Measurements from ENCODE around the gene C5.

The C5 gene

GRCh38 chr9:120934281-120934680 lies 115.8 kb downstream of the C5 start:
- H3K27ac ChIP-seq (ENCODE audit: low read depth, low read length): peak overlapping the region; percentile 91
- H3K4me1 ChIP-seq (ENCODE audit: control insufficient read depth, insufficient read depth, low read length): peaks cover 35% of the 10 kb centered on the region
- H3K4me3 ChIP-seq (ENCODE audit: low read length): no peak overlapping the region
- no peak overlapping the region for H3K9ac ChIP-seq (ENCODE audit: low read length)
- no peaks in the 10 kb centered on the region for H3K36me3 ChIP-seq (ENCODE audit: control insufficient read depth, insufficient read depth, low read length)
- H3K27me3 ChIP-seq (ENCODE audit: control insufficient read depth, insufficient read depth, low read length): no peaks in the 10 kb centered on the region

- no peaks in the 10 kb centered on the region for H3K27me3 ChIP-seq (ENCODE audit: control insufficient read depth, insufficient read depth, low read length)
- peaks cover 37% of the 10 kb centered on the region for H3K4me1 ChIP-seq (ENCODE audit: control insufficient read depth, insufficient read depth, low read length)
- H3K36me3 ChIP-seq (ENCODE audit: control insufficient read depth, insufficient read depth, low read length): no peaks in the 10 kb centered on the region
- H3K9ac ChIP-seq (ENCODE audit: low read length): no peak overlapping the region
- no peak overlapping the region for H3K27ac ChIP-seq (ENCODE audit: low read depth, low read length)
- no peak overlapping the region for H3K4me3 ChIP-seq (ENCODE audit: low read length)
Observed at GRCh38 chr9:120933310-120934055, 116.6 kb downstream of the C5 start.

GRCh38 chr9:120932086-120932823 lies 117.8 kb downstream of the C5 start:
- Histone ChIP-seq H3K27me3 (ENCODE audit: control insufficient read depth, insufficient read depth, low read length) (no peaks in the 10 kb centered on the region), H3K4me1 (ENCODE audit: control insufficient read depth, insufficient read depth, low read length) (peaks cover 37% of the 10 kb centered on the region), H3K36me3 (ENCODE audit: control insufficient read depth, insufficient read depth, low read length) (no peaks in the 10 kb centered on the region), H3K9ac (ENCODE audit: low read length) (no peak overlapping the region), H3K27ac (ENCODE audit: low read depth, low read length) (peak overlapping the region; percentile 38), H3K4me3 (ENCODE audit: low read length) (no peak overlapping the region)

GRCh38 chr9:120931231-120932085 lies 118.6 kb downstream of the C5 start:
- H3K4me1 ChIP-seq (ENCODE audit: control insufficient read depth, insufficient read depth, low read length): peaks cover 33% of the 10 kb centered on the region
- H3K27me3 ChIP-seq (ENCODE audit: control insufficient read depth, insufficient read depth, low read length): no peaks in the 10 kb centered on the region
- no peak overlapping the region for H3K9ac ChIP-seq (ENCODE audit: low read length)
- peak overlapping the region; percentile 38 for H3K27ac ChIP-seq (ENCODE audit: low read depth, low read length)
- H3K36me3 ChIP-seq (ENCODE audit: control insufficient read depth, insufficient read depth, low read length): no peaks in the 10 kb centered on the region
- no peak overlapping the region for H3K4me3 ChIP-seq (ENCODE audit: low read length)

GRCh38 chr9:120929229-120929791 lies 120.8 kb downstream of the C5 start:
- Histone ChIP-seq H3K4me1 (ENCODE audit: control insufficient read depth, insufficient read depth, low read length) (peaks cover 12% of the 10 kb centered on the region), H3K27me3 (ENCODE audit: control insufficient read depth, insufficient read depth, low read length) (no peaks in the 10 kb centered on the region)

GRCh38 chr9:120928483-120929228 lies 121.4 kb downstream of the C5 start:
- no peaks in the 10 kb centered on the region for H3K27me3 ChIP-seq (ENCODE audit: control insufficient read depth, insufficient read depth, low read length)
- peak overlapping the region; percentile 81 for H3K27ac ChIP-seq (ENCODE audit: low read depth, low read length)
- H3K4me1 ChIP-seq (ENCODE audit: control insufficient read depth, insufficient read depth, low read length): peaks cover 6% of the 10 kb centered on the region
- H3K9ac ChIP-seq (ENCODE audit: low read length): peak overlapping the region; percentile 63
- H3K36me3 ChIP-seq (ENCODE audit: control insufficient read depth, insufficient read depth, low read length): no peaks in the 10 kb centered on the region
- peak overlapping the region; percentile 78 for H3K4me3 ChIP-seq (ENCODE audit: low read length)

More at GRCh38 chr9:120929229-120929791, 120.8 kb downstream of the C5 start:
- Histone ChIP-seq H3K27ac (ENCODE audit: low read depth, low read length) (peak overlapping the region; percentile 81), H3K36me3 (ENCODE audit: control insufficient read depth, insufficient read depth, low read length) (no peaks in the 10 kb centered on the region), H3K9ac (ENCODE audit: low read length) (peak overlapping the region; percentile 63), H3K4me3 (ENCODE audit: low read length) (peak overlapping the region; percentile 78)

- Histone ChIP-seq H3K4me1 (ENCODE audit: control insufficient read depth, insufficient read depth, low read length) (peaks cover 6% of the 10 kb centered on the region), H3K9ac (ENCODE audit: low read length) (no peak overlapping the region), H3K36me3 (ENCODE audit: control insufficient read depth, insufficient read depth, low read length) (no peaks in the 10 kb centered on the region)
Observed at GRCh38 chr9:120928015-120928482, 122.0 kb downstream of the C5 start.

GRCh38 chr9:120927269-120928014 lies 122.6 kb downstream of the C5 start:
- H3K4me3 ChIP-seq (ENCODE audit: low read length): peak overlapping the region; percentile 11
- H3K36me3 ChIP-seq (ENCODE audit: control insufficient read depth, insufficient read depth, low read length): no peaks in the 10 kb centered on the region
- peaks cover 6% of the 10 kb centered on the region for H3K4me1 ChIP-seq (ENCODE audit: control insufficient read depth, insufficient read depth, low read length)
- H3K9ac ChIP-seq (ENCODE audit: low read length): no peak overlapping the region
- H3K27ac ChIP-seq (ENCODE audit: low read depth, low read length): no peak overlapping the region
- H3K27me3 ChIP-seq (ENCODE audit: control insufficient read depth, insufficient read depth, low read length): no peaks in the 10 kb centered on the region

More at GRCh38 chr9:120928015-120928482, 122.0 kb downstream of the C5 start:
- Histone ChIP-seq H3K27ac (ENCODE audit: low read depth, low read length) (peak overlapping the region; percentile 81), H3K27me3 (ENCODE audit: control insufficient read depth, insufficient read depth, low read length) (no peaks in the 10 kb centered on the region), H3K4me3 (ENCODE audit: low read length) (peak overlapping the region; percentile 78)

GRCh38 chr9:120926397-120926928 lies 123.6 kb downstream of the C5 start, which contains the start of gene TRAF1:
TSS of gene TRAF1 (minus strand) at chr9:120926796. CDS start at chr9:120926075, 721 bp downstream.
- H3K27ac ChIP-seq (ENCODE audit: low read depth, low read length): no peak within 1 kb of the TSS
- H3K4me3 ChIP-seq (ENCODE audit: low read length): peak within 1 kb of the TSS; percentile 30
- peaks cover 3% of the 10 kb centered on the region for H3K4me1 ChIP-seq (ENCODE audit: control insufficient read depth, insufficient read depth, low read length)
- peak within 1 kb of the TSS; percentile 10 for H3K9ac ChIP-seq (ENCODE audit: low read length)
- no peaks in the 10 kb centered on the region for H3K27me3 ChIP-seq (ENCODE audit: control insufficient read depth, insufficient read depth, low read length)
- H3K36me3 ChIP-seq (ENCODE audit: control insufficient read depth, insufficient read depth, low read length): no peaks in the 10 kb centered on the region

- no peak overlapping the region for H3K27ac ChIP-seq (ENCODE audit: low read depth, low read length)
- H3K36me3 ChIP-seq (ENCODE audit: control insufficient read depth, insufficient read depth, low read length): no peaks in the 10 kb centered on the region
- peak overlapping the region; percentile 30 for H3K4me3 ChIP-seq (ENCODE audit: low read length)
- no peaks in the 10 kb centered on the region for H3K27me3 ChIP-seq (ENCODE audit: control insufficient read depth, insufficient read depth, low read length)
- peaks cover 3% of the 10 kb centered on the region for H3K4me1 ChIP-seq (ENCODE audit: control insufficient read depth, insufficient read depth, low read length)
- H3K9ac ChIP-seq (ENCODE audit: low read length): peak overlapping the region; percentile 10
Observed at GRCh38 chr9:120925535-120926396, 124.3 kb downstream of the C5 start.
